OCI-LY7 (cell line): ENCODE results near the gene GNB1. TPM values are rescaled to one million over a fixed set of nuclear protein-coding genes. Genes with fewer than 3 reads are reported as not detected.

ENCODE experiments used
- Bru-seq: library from RNA; stranded (reverse); fragments of 400-500 nt; gene quantifications from one replicate; lab custom pipeline; 2021; lab: Mats Ljungman, UMichigan
- BruChase-seq, 2 experiments: library from RNA; stranded (reverse); fragments of 400-500 nt; gene quantifications; one replicate each; lab custom pipeline; 2021; lab: Mats Ljungman, UMichigan
- BruUV-seq: library from RNA; stranded (reverse); fragments of 400-500 nt; replicated peaks from 2 replicates; lab custom pipeline; 2021; lab: Mats Ljungman, UMichigan
- CTCF ChIA-PET: fragments of 300-600 bp; sonication (Branson Sonifier 250); formaldehyde crosslinking; loops from one replicate; lab custom pipeline; 2022; ENCODE audit warnings: antibody characterized with exemption; ENCODE audit not compliant: unreplicated experiment; lab: Charles Lee
- POLR2A ChIA-PET: fragments of 300-600 bp; sonication (Branson Sonifier 250); formaldehyde crosslinking; loops from one replicate; lab custom pipeline; 2022; ENCODE audit warnings: antibody characterized with exemption; lab: Charles Lee
- DNase-seq: peaks from one replicate; pipeline ENCODE4 v3.0.0-alpha.2; 2015; ENCODE audit warnings: low spot score
- H2AFZ ChIP-seq: fragments of 200-600 bp; sonication (generic), shearing (Covaris generic); 2 replicates; pipeline ENCODE4 v1.6.1; 2014; ENCODE audit warnings: mild to moderate bottlenecking, antibody characterized with exemption, low read length, moderate library complexity
- H3K27ac ChIP-seq: fragments of 200-600 bp; sonication (generic); 2 replicates; pipeline ENCODE4 v1.5.1; 2014; ENCODE audit warnings: mixed run types, low read depth, mild to moderate bottlenecking, moderate library complexity, low read length, inconsistent platforms; ENCODE audit not compliant: poor library complexity, severe bottlenecking
- H3K36me3 ChIP-seq: fragments of 200-600 bp; sonication (generic); 2 replicates; pipeline ENCODE4 v1.6.1; 2014; ENCODE audit warnings: mild to moderate bottlenecking, antibody characterized with exemption, low read length, moderate library complexity, mixed read lengths; ENCODE audit not compliant: insufficient read depth
- H3K4me1 ChIP-seq: fragments of 200-600 bp; sonication (generic); 2 replicates; pipeline ENCODE4 v1.5.1; 2014; ENCODE audit warnings: mild to moderate bottlenecking, low read length; ENCODE audit not compliant: insufficient read depth, poor library complexity, severe bottlenecking
- H3K4me2 ChIP-seq: fragments of 200-600 bp; sonication (generic); 2 replicates; pipeline ENCODE4 v1.6.1; 2014; ENCODE audit warnings: mild to moderate bottlenecking, low read length
- H3K4me3 ChIP-seq: fragments of 200-600 bp; sonication (generic); 2 replicates; pipeline ENCODE4 v1.5.1; 2014; ENCODE audit warnings: mild to moderate bottlenecking, low read depth, low read length; ENCODE audit not compliant: poor library complexity, severe bottlenecking
- H3K79me2 ChIP-seq: fragments of 200-600 bp; sonication (generic); 2 replicates; pipeline ENCODE4 v1.6.1; 2016; ENCODE audit warnings: low read depth, mild to moderate bottlenecking, low read length, moderate library complexity, mixed read lengths; ENCODE audit not compliant: insufficient read depth
- H3K9me2 ChIP-seq: fragments of 200-600 bp; sonication (generic); 2 replicates; pipeline ENCODE4 v1.6.1; 2016; ENCODE audit warnings: mild to moderate bottlenecking, low read length, mixed read lengths; ENCODE audit not compliant: insufficient read depth
- H3K9me3 ChIP-seq: fragments of 200-600 bp; sonication (generic); 2 replicates; pipeline ENCODE4 v1.6.1; 2014; ENCODE audit warnings: mild to moderate bottlenecking, mixed run types, low read length, mixed read lengths
- H4K20me1 ChIP-seq: fragments of 200-600 bp; sonication (generic); 2 replicates; pipeline ENCODE4 v1.6.1; 2014; ENCODE audit warnings: mild to moderate bottlenecking, antibody characterized with exemption, low read length, moderate library complexity, mixed read lengths; ENCODE audit not compliant: insufficient read depth
- EZH2phosphoT487 ChIP-seq: fragments of 200-600 bp; sonication (generic); IDR thresholded peaks from 2 replicates; pipeline ENCODE4 v1.6.1; 2018; ENCODE audit warnings: low read depth, borderline replicate concordance, mild to moderate bottlenecking, mixed run types, antibody characterized with exemption, low read length, moderate library complexity, mixed read lengths
- intact Hi-C: fragments of 100-400 bp; cut with micrococcal nuclease; formaldehyde crosslinking; loops from one replicate; pipeline ENCODE4 v1.10.0; 2022; ENCODE audit not compliant: unreplicated experiment
- long read RNA-seq: library from polyadenylated mRNA; stranded (forward); transcript quantifications from one replicate; pipeline ENCODE4 v2.0.0, GENCODE V29; 2022
- total RNA-seq, 2 experiments: library from RNA; depleted of rRNA in 1 of 2; stranded (reverse); fragments of >200 nt in 1 of 2; shearing (Covaris generic) in 1 of 2; gene quantifications; 2 replicates each; pipeline ENCODE4 v1.2.3, GENCODE V29; 2014 to 2022
- TF ChIP-seq, protein P1 (sequence below): fragments of 200-600 bp; sonication (generic); conservative IDR thresholded peaks from 2 replicates; pipeline ENCODE4 v1.5.1; 2014; ENCODE audit warnings: mild to moderate bottlenecking, antibody characterized with exemption, low read length, moderate library complexity, mixed read lengths

GNB1 gene
- total RNA-seq (2014; rRNA removed; shearing (Covaris generic)) (86.9 and 101 TPM in 2 replicates), total RNA-seq (2022) (502 and 563 TPM in 2 replicates), Bru-seq, nascent RNA (percentile 93 among the genes with signal in this experiment), BruChase-seq, experiment 1, labeled RNA remaining after a 6-hour chase (percentile 97 among the genes with signal in this experiment), BruChase-seq, experiment 2, labeled RNA remaining after a 2-hour chase (percentile 94 among the genes with signal in this experiment)
- long read RNA-seq, transcript GNB1-209 (11 exons, 3,145 nt): minor isoform, 67 of 732 reads
- long read RNA-seq, transcript GNB1-201 (12 exons, 3,132 nt): major isoform, 446 of 732 reads
- long read RNA-seq, partial matches to known transcripts: 78 of 732 reads
- long read RNA-seq, other reads (novel, unspliced or antisense): 135 of 732 reads

DNA sequence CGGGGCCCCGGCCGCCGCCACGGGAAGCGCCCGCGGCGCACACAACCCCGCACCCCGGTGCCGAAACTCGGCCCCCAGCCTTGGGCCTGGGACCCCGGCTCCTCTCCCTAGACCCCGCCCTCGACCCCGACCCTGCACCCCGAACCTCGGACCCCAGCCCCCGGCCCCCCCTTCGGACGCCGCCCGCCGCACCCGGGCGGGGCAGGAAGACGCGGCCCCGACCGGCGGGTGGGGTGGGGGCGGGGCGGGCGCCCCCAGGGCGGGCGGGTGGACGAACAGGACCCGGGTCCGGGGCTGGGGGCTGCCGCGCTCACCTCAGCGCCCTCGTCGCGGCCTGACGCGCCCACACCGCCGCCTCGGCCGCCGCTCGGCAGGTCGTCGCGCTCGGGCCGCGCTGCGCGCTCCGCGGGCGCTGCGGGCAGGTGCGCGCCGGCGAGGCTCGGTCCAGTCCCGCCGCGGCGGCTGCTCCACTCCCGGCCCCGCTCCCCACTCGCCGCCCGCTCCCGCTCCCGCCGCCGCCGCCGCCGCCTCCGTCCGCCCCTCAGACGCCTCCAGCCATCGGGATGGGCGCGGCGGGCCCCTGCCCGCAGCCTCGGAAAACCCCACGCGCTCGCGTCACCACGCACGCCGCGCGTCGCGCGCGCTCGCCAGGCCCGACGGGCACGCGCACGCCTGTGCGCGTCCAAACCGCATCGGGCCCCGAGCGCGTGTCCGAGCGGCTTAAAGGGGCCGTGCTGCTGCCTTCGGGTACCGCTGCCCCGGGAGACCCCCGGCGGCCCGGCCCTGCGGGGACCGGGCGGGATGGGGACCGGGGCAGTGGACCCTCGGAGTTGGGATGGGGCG, at the start of gene GNB1:
TSS of gene GNB1 (minus strand) at position 582 of the 843 bp plus-strand sequence. CDS start 65,634 bp downstream, outside the sequence.
- ChIA-PET CTCF (interaction anchor here (1.0 kb wide), 1 partner anchor 18 kb away, joined by 7 read pairs; no protein-coding TSS in a partner anchor), POLR2A (interaction anchor here (0.5 to 0.7 kb wide), 2 partner anchors 10 to 47 kb away, joined by 3 read pairs; no protein-coding TSS in a partner anchor)
- Histone ChIP-seq H3K79me2 (peaks cover 70% of the 10 kb centered on the region), H4K20me1 (peaks cover 37% of the 10 kb centered on the region), H3K9me3 (peaks cover 4% of the 10 kb centered on the region; the same call in 1 of the 2 replicates), H3K9me2 (no peaks in the 10 kb centered on the region), H3K27ac (peak within 1 kb of the TSS; percentile 82), H3K4me2 (peak within 1 kb of the TSS; percentile 98), H2AFZ (no peak within 1 kb of the TSS), H3K4me1 (peaks cover 60% of the 10 kb centered on the region), H3K4me3 (peak within 1 kb of the TSS; percentile 97), H3K36me3 (peaks cover 42% of the 10 kb centered on the region)
- no peak for TF ChIP-seq EZH2phosphoT487
- TF ChIP-seq, protein P1, sequence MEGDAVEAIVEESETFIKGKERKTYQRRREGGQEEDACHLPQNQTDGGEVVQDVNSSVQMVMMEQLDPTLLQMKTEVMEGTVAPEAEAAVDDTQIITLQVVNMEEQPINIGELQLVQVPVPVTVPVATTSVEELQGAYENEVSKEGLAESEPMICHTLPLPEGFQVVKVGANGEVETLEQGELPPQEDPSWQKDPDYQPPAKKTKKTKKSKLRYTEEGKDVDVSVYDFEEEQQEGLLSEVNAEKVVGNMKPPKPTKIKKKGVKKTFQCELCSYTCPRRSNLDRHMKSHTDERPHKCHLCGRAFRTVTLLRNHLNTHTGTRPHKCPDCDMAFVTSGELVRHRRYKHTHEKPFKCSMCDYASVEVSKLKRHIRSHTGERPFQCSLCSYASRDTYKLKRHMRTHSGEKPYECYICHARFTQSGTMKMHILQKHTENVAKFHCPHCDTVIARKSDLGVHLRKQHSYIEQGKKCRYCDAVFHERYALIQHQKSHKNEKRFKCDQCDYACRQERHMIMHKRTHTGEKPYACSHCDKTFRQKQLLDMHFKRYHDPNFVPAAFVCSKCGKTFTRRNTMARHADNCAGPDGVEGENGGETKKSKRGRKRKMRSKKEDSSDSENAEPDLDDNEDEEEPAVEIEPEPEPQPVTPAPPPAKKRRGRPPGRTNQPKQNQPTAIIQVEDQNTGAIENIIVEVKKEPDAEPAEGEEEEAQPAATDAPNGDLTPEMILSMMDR: no peak
- DNase-seq: peak; percentile 96
- intact Hi-C loops: loop anchor here (2.0 kb wide), 1 partner anchor 50 kb away; no protein-coding TSS in a partner anchor
- BruUV-seq: no TSS peak

DNA sequence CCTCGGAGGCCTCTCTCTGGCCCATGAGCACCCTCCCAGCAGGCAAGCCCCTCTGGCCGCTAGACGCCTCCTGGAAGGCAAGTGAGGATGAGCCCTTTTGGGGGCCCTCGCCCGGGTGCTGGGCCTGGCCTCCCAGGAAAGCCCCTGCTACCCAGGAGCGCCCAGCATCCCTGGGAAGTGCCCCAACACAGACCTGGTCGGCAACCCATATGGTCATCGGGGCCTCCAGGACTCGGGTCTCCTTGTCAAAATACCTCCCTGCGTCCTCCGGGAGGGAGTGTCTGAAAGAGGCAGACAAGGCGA, 49.2 kb upstream of the GNB1 start:
- Histone ChIP-seq H3K4me2 (no peak overlapping the region), H3K9me3 (no peaks in the 10 kb centered on the region), H3K4me3 (no peak overlapping the region), H3K9me2 (no peaks in the 10 kb centered on the region), H3K79me2 (no peaks in the 10 kb centered on the region), H3K27ac (no peak overlapping the region), H3K36me3 (no peaks in the 10 kb centered on the region), H4K20me1 (no peaks in the 10 kb centered on the region), H3K4me1 (peaks cover 13% of the 10 kb centered on the region), H2AFZ (no peak overlapping the region)
- intact Hi-C loops: loop anchor here (5.0 kb wide), 1 partner anchor 107 kb away; no protein-coding TSS in a partner anchor
- no peak for DNase-seq
- BruUV-seq: no TSS peak
- TF ChIP-seq, protein P1: no peak
- TF ChIP-seq EZH2phosphoT487: no peak
- ChIA-PET POLR2A (no interaction called here), CTCF (no interaction called here)
